Measurements from ENCODE around the gene CD79B. TPM values are rescaled to one million over a fixed set of nuclear protein-coding genes. Genes with fewer than 3 reads are reported as not detected.

CD79B gene
- total and polyA plus RNA-seq, 2 of the 13 experiments (the other 11 are each of a cell fraction or from before 2014, with no cell fraction given) = not detected

DNA sequence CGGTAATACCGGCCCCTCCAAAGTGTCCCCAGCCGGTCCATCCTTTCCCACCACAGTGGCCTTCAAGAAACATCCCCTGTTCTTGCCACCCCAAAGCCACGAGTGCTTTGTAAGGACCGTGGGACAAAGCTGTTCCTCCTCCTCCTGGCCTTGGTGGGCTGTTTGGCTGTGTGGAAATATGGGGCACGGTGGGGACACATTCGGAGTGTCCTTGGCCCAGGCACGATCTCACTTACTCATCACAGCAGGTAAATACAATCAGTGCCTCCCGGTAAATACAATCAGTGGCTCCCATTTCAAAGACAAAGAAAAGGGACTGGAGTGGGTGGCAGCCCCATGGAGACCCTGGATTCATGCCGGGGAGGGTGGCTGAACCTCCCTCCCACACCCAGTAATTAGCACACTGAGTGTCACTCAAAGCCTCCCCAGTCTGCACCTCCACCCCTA is 30.2 kb upstream of the CD79B start (continued):
- TF ChIP-seq ATF2 (CRISPR knock-in tag; IDR thresholded peaks at IDR 0.05) (no peak), NFE2L2 (IDR thresholded peaks at IDR 0.05; ENCODE audit: low read length) (no peak), SMAD3 (CRISPR knock-in tag; IDR thresholded peaks at IDR 0.05) (0 out of 2 replicates have a peak, but pooled peaks have one; percentile 47), ZNF572 (CRISPR knock-in tag; IDR thresholded peaks at IDR 0.05) (no peak), HOXA9 (CRISPR knock-in tag; IDR thresholded peaks at IDR 0.05; ENCODE audit: borderline replicate concordance) (no peak), KMT2B (CRISPR knock-in tag; IDR thresholded peaks at IDR 0.05) (no peak), FOXA3 (CRISPR knock-in tag; IDR thresholded peaks at IDR 0.05) (peak; percentile 87), RAD51 (IDR thresholded peaks at IDR 0.05; ENCODE audit: borderline replicate concordance) (no peak), YEATS2 (CRISPR knock-in tag; IDR thresholded peaks at IDR 0.05; ENCODE audit: borderline replicate concordance) (peak; percentile 17; the same call in 1 of the 2 replicates), KAT8 (CRISPR knock-in tag; IDR thresholded peaks at IDR 0.05) (0 out of 2 replicates have a peak, but pooled peaks have one; percentile 17), ZNF335 (CRISPR knock-in tag; IDR thresholded peaks at IDR 0.05) (no peak), PRMT3 (CRISPR knock-in tag; IDR thresholded peaks at IDR 0.05; ENCODE audit: borderline replicate concordance, low read depth) (no peak), ZFP90 (CRISPR knock-in tag; IDR thresholded peaks at IDR 0.05; ENCODE audit: borderline replicate concordance) (0 out of 2 replicates have a peak, but pooled peaks have one; percentile 26), JUND (CRISPR knock-in tag; IDR thresholded peaks at IDR 0.05) (peak; percentile 52; the same call in 1 of the 2 replicates), LRRFIP1 (CRISPR knock-in tag; conservative IDR thresholded peaks at IDR 0.05) (no peak), KDM3A (CRISPR knock-in tag; IDR thresholded peaks at IDR 0.05; ENCODE audit: low read depth) (no peak), FIP1L1 (IDR thresholded peaks at IDR 0.05; ENCODE audit: borderline replicate concordance, insufficient read depth, low read depth, low read length) (no peak), TCF7 (IDR thresholded peaks at IDR 0.05; ENCODE audit: low read depth) (0 out of 2 replicates have a peak, but pooled peaks have one; percentile 39), ZFY (CRISPR knock-in tag; IDR thresholded peaks at IDR 0.05) (no peak)
- TF ChIP-seq, protein P1, sequence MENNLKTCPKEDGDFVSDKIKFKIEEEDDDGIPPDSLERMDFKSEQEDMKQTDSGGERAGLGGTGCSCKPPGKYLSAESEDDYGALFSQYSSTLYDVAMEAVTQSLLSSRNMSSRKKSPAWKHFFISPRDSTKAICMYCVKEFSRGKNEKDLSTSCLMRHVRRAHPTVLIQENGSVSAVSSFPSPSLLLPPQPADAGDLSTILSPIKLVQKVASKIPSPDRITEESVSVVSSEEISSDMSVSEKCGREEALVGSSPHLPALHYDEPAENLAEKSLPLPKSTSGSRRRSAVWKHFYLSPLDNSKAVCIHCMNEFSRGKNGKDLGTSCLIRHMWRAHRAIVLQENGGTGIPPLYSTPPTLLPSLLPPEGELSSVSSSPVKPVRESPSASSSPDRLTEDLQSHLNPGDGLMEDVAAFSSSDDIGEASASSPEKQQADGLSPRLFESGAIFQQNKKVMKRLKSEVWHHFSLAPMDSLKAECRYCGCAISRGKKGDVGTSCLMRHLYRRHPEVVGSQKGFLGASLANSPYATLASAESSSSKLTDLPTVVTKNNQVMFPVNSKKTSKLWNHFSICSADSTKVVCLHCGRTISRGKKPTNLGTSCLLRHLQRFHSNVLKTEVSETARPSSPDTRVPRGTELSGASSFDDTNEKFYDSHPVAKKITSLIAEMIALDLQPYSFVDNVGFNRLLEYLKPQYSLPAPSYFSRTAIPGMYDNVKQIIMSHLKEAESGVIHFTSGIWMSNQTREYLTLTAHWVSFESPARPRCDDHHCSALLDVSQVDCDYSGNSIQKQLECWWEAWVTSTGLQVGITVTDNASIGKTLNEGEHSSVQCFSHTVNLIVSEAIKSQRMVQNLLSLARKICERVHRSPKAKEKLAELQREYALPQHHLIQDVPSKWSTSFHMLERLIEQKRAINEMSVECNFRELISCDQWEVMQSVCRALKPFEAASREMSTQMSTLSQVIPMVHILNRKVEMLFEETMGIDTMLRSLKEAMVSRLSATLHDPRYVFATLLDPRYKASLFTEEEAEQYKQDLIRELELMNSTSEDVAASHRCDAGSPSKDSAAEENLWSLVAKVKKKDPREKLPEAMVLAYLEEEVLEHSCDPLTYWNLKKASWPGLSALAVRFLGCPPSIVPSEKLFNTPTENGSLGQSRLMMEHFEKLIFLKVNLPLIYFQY (CRISPR knock-in tag; IDR thresholded peaks at IDR 0.05; ENCODE audit: borderline replicate concordance) = no peak
- TF ChIP-seq, protein P2, sequence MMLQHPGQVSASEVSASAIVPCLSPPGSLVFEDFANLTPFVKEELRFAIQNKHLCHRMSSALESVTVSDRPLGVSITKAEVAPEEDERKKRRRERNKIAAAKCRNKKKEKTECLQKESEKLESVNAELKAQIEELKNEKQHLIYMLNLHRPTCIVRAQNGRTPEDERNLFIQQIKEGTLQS (CRISPR knock-in tag; IDR thresholded peaks at IDR 0.05) = 0 out of 2 replicates have a peak, but pooled peaks have one; percentile 45
- TF ChIP-seq, protein P3, sequence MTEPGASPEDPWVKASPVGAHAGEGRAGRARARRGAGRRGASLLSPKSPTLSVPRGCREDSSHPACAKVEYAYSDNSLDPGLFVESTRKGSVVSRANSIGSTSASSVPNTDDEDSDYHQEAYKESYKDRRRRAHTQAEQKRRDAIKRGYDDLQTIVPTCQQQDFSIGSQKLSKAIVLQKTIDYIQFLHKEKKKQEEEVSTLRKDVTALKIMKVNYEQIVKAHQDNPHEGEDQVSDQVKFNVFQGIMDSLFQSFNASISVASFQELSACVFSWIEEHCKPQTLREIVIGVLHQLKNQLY (CRISPR knock-in tag; IDR thresholded peaks at IDR 0.05) = no peak
